GM12872 (cell line): ENCODE results near the gene DLG1.

Experiments used
- TF ChIP-seq, protein P1 (sequence below): IDR thresholded peaks from 3 replicates; pipeline ENCODE4 v1.5.1; 2011; ENCODE audit warnings: low read depth, mild to moderate bottlenecking, low read length, moderate library complexity; ENCODE audit not compliant: insufficient read depth

Gene DLG1

DNA sequence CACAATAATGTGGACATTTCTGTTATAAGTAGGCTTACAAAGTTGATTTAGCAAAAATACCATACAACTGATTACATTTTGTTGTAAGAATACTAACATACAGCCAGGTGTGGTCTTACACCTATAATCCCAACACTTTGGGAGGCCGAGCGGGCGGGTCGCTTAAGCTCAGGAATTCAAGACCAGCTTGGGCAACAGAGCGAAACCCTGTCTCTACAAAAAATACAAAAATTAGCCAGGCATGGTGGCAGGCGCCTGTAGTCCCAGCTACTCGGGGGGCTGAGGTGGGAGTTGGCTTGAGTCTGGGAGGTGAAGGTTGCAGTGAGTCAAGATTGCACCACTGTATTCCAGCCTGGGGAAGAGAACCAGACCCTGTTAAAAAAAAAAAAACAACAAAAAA is 67.1 kb downstream of the DLG1 start:
- TF ChIP-seq, protein P1, sequence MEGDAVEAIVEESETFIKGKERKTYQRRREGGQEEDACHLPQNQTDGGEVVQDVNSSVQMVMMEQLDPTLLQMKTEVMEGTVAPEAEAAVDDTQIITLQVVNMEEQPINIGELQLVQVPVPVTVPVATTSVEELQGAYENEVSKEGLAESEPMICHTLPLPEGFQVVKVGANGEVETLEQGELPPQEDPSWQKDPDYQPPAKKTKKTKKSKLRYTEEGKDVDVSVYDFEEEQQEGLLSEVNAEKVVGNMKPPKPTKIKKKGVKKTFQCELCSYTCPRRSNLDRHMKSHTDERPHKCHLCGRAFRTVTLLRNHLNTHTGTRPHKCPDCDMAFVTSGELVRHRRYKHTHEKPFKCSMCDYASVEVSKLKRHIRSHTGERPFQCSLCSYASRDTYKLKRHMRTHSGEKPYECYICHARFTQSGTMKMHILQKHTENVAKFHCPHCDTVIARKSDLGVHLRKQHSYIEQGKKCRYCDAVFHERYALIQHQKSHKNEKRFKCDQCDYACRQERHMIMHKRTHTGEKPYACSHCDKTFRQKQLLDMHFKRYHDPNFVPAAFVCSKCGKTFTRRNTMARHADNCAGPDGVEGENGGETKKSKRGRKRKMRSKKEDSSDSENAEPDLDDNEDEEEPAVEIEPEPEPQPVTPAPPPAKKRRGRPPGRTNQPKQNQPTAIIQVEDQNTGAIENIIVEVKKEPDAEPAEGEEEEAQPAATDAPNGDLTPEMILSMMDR: no peak

DNA sequence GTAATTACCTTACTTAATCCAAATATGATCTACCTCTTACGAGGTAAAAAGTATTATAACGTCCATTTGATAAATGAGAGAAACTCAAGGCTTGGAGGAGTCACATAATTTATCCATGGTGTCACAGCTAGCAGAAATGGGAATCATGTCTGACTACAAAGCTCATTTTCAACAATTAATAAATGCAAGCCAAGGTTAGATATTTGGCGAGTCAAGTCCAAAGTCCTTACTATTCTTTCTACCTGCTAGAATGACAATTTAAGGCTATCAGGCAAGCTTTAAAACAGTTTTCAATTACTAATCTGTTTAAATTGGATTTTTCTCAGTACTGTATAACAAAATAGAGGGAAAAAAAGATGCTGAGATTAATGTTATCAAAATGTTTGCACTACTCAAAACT is 68.6 kb downstream of the DLG1 start:
- TF ChIP-seq, protein P1: no peak

DNA sequence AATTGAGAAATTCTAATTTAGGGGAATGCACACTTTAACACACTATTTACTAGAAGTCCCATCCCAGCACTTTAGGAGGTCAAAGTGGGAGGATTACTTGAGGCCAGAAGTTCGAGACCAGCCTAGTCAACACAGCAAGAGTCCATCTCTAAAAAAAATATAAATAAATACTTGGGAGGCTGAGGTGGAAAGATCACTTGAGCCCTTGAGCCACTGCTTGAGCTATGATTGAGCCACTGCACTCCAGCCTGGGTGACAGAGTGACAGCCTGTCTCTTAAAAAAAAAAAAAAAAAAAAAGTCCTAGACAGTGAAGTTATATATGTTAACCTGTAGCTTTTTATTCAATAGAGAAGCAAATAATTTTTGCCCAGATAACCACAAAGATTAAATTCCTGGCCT is 69.2 kb downstream of the DLG1 start:
- TF ChIP-seq, protein P1: no peak

DNA sequence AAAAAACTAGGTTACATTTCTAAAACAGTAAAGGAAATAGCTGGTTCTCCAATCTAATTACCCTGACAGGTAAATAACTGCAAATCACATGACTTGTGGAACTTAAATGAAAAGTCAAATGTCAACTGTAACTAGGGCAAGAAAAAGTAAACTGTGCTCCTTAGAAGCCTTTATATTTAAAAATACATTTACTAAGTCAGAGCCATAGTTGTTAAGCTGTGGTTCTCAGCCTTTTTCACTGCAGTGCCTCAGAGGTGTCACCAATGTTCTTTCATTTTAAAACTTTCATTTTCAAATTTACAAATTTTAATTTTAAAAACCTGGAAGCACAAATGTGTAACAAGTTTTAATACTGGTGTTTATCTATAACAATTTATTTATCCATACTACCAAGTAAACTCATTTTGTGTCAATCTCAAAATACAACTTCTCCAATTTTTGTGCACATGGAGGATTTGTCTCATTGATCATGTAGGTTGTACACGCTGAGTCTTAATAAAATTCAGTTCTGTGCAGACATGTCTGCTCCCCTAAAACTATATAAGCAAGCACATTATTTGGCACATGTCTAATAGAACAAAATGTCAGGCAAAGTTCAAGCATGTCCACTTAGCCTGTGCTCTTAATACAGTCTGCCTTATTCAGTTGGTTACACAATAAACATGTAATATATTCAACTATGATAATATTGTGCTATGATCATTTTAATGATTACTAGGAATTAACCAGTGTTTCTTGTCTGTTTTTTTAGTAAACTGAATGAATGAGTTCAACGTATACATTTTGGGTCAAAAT is 70.4 kb downstream of the DLG1 start:
- TF ChIP-seq, protein P1: no peak

DNA sequence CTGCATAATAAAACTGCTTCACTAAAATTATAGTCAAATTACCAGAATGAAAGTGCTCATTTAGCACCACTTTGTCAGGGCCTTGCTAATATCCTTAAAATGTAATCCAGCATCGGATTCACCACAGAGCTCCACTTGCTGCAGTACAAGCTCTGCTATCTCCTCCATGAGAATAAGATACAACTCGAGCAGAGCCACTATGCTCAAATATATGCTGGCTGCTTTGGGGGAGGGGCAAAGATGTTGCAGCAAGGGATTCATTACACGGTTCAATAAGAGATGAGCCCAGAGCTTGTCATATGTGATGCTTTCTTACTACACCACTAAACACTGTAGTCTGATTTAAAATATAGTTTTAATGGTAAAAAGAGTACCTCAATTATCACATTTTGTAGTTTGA is 72.2 kb downstream of the DLG1 start:
- TF ChIP-seq, protein P1: no peak

DNA sequence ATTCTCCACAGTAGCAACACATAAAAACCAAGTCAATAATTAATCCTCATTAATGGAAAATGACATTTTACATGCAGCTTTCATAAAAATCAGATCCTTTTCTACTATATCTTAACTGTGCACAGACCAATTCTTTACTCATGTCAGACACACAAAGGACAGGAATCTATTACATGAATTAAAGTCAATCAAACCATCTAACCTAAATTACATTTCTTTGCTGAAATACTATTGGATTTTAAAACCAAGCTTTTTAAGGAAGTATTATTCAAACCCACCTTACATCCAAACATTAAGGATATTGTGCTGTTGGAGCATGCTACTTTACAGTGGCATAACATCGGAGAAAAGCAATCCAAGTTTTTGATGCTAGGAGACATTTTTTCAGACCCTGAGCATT is 72.8 kb downstream of the DLG1 start:
- TF ChIP-seq, protein P1: no peak

DNA sequence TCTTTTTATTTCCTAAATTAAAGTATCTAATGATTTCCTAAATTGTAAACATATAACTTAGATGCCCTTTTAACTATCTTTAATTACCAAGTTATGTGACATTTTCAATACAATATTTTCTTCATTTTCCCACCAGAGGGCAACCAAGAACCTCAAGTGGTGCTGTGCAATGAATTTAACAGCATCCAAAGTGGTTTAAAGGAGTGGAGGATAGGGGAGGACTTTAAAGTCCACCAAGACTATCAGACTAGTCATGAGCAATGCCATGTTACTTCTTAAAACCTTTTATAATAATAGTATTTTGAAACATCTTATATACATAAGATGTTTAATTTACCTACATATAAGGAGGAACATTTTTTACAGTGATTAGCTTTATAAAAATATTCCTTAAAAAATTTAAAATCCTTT is 74.4 kb downstream of the DLG1 start:
- TF ChIP-seq, protein P1: peak; percentile 38; the same call in 2 of the 3 replicates

DNA sequence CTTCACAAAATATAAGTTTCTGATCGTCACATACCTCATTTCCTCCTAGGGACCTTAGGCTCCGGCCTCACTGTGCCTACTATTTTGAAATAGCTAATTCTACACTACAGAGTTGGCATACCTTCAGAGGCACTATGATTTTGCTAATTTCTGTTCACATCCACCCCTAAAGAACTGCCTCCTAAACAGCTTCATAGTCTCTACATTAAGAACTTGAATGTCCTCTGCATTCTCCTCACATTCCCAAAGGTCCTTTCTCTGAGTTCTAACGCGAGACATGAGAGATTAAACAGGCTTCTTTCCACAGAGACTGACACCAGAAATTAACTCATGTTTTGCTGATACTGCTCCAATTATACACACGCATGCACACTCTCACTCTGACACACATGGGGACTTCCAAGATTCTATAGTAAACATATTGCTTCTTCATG is 75.5 kb downstream of the DLG1 start:
- TF ChIP-seq, protein P1: no peak
